IgD-negative memory B cell (primary cell): Measurements from ENCODE around the gene ARL2. TPM values are rescaled to one million over a fixed set of nuclear protein-coding genes. Genes with fewer than 3 reads are reported as not detected.

Experiments
- H3K27ac Mint-ChIP-seq, 3 donors: one replicate each; pipeline ENCODE4 v1.8.0; 2020 to 2022; ENCODE audit warnings: mild to moderate bottlenecking in 3 of 3, mixed read lengths in 3 of 3, moderate library complexity in 1 of 3
- H3K27me3 Mint-ChIP-seq: one replicate; pipeline ENCODE4 v1.8.0; 2021; ENCODE audit warnings: mixed read lengths
- H3K36me3 Mint-ChIP-seq: one replicate; pipeline ENCODE4 v1.8.0; 2020; ENCODE audit warnings: mild to moderate bottlenecking, mixed read lengths
- H3K4me1 Mint-ChIP-seq, 3 donors: one replicate each; pipeline ENCODE4 v1.8.0; 2020 to 2022; ENCODE audit warnings: mixed read lengths in 3 of 3, mild to moderate bottlenecking in 1 of 3
- H3K4me3 Mint-ChIP-seq, 4 donors: one replicate each; pipeline ENCODE4 v1.8.0; 2020 to 2022; ENCODE audit warnings: mild to moderate bottlenecking in 4 of 4, mixed read lengths in 4 of 4, moderate library complexity in 3 of 4
- H3K9me3 Mint-ChIP-seq, 3 donors: one replicate each; pipeline ENCODE4 v1.8.0; 2020 to 2021; ENCODE audit warnings: mixed read lengths in 3 of 3, mild to moderate bottlenecking in 1 of 3
- polyA plus RNA-seq: library from polyadenylated mRNA; unstranded; fragments of 300-500 nt; fragmentation: Illumina TruSeq; gene quantifications from one replicate; pipeline ENCODE4 v1.2.3, GENCODE V29; 2021

Gene ARL2
- polyA plus RNA-seq, 1 donor from 2014 or later, result 100 TPM

DNA sequence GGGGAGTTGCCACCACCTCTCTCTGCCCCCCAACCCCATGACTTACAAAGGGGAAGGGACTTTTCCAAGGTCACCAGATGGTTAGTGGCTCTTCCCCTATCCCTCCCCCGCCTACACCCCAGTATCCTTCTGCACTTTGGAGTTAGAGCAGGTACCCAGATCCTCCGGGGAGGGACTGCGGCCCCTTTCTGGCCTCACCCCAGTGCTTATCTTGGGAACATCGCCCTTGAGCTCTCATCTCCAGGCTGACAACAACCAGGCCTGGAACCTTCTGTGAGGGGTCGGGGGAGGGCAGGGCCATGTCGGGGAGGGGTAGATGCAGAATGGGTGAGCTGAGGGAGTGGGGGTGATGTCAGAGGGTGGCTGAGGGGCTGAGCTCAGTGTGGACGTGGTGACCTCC, 51.9 kb downstream of the ARL2 start:
- Mint-ChIP-seq H3K4me1 (peaks cover 0 to 9% (median 3%) of the 10 kb centered on the region in 3 donors), H3K4me3 (no peak overlapping the region)

DNA sequence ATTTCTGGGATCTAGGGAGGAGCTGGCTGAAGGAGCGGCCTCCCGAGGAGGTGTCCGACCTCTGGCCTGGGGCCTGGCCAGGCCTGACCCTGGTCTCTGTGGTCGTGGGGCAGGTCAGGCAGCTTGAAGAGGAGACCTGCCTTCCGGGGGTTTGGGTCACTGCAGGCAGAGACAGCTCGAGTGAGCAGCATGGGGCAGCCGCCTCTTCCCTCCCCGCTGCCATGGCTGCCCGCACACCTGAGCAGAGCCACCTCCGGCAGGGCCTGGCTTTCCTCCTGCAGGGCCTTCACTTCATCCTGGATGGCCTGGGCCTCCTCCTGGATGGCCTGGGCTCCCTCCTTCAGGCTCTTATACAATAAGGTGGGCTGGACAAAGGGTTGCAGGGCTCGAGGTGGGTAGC, 52.4 kb downstream of the ARL2 start:
- no peaks in the 10 kb centered on the region for H3K9me3 Mint-ChIP-seq
- H3K4me3 Mint-ChIP-seq, result no peak overlapping the region
- H3K4me1 Mint-ChIP-seq, result peaks cover 0 to 5% (median 3%) of the 10 kb centered on the region in 3 donors
- H3K36me3 Mint-ChIP-seq, result no peaks in the 10 kb centered on the region
- H3K27me3 Mint-ChIP-seq, result peaks cover 2% of the 10 kb centered on the region
- no peak overlapping the region for H3K27ac Mint-ChIP-seq

More for the DNA sequence above, 51.9 kb downstream of the ARL2 start:
- no peaks in the 10 kb centered on the region for H3K36me3 Mint-ChIP-seq
- no peaks in the 10 kb centered on the region for H3K9me3 Mint-ChIP-seq
- no peak overlapping the region for H3K27ac Mint-ChIP-seq
- peaks cover 2% of the 10 kb centered on the region for H3K27me3 Mint-ChIP-seq

DNA sequence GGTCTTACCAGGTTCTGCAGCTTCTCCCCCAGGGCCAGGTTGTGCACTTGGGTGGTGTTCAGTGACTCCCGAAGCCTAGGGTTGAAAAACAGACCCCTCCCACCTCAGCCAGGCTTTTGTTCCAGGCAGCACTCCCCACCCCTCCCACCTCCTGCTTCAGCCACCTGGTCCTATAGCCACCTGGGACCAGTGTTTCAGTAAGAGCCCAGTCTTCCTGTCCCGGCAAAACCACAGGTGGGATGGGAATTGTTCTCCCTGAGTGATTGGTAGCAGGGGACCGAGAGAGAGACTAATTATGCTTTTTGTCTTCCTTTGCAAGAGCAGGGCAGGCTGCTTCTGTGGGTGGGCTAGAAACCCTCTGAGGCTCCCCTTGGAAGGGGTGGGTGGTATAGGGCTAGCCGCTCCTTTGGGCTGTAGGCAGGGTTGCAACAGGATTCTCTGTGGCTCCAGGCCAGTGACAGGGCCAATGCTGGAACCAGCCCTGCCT, 52.9 kb downstream of the ARL2 start:
- Mint-ChIP-seq H3K4me1 (peaks cover 1 to 8% (median 3%) of the 10 kb centered on the region in 3 donors), H3K4me3 (no peak overlapping the region), H3K9me3 (no peaks in the 10 kb centered on the region), H3K36me3 (no peaks in the 10 kb centered on the region), H3K27ac (no peak overlapping the region), H3K27me3 (peaks cover 2% of the 10 kb centered on the region)

DNA sequence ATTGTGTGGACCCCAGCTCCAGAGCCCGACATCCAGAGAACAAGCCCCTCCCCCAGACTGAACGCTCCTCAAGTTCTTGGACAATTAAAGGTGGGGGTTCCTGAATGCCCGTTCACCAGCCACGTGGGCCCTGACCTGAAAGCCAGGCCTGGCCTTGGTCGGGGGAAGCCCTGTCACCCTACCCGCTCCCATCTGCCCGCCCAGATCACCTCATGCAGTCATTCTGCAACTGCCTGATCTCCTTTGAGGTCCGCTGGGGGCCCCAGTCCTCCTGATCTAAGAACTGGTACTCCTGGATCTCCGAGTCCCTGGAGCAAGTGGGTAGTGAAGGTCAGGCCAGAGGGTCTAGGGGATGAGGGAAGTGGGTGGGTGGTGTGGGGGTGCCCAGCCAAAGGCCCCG, 53.5 kb downstream of the ARL2 start:
- Mint-ChIP-seq H3K9me3 (no peaks in the 10 kb centered on the region), H3K4me3 (no peak overlapping the region), H3K27ac (no peak overlapping the region), H3K27me3 (no peaks in the 10 kb centered on the region), H3K4me1 (peaks cover 4 to 9% (median 5%) of the 10 kb centered on the region in 3 donors), H3K36me3 (no peaks in the 10 kb centered on the region)

DNA sequence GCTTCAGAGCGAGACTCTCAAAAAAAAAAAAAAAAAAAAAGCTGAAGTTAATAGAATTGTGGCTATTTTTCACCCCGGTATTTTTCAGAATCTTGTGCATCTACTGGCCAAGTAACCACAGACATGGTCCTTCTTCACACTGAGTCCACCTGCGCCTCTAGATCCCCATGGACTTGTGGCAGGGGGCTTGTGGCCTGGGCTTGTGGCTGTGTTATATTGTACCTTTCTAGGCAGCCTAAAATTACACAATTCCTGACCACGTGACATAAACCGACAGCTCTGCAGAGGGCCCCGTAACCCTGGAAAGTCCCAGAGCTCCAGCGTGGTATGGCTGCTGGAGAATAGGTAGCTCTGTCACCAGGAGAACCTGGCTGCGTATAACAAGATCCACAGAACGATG, 55.3 kb downstream of the ARL2 start:
- Mint-ChIP-seq H3K4me3 (no peak overlapping the region), H3K27me3 (no peaks in the 10 kb centered on the region), H3K36me3 (no peaks in the 10 kb centered on the region), H3K9me3 (no peaks in the 10 kb centered on the region), H3K4me1 (peaks cover 5 to 9% (median 6%) of the 10 kb centered on the region in 3 donors), H3K27ac (no peak overlapping the region)

Other genes with a start within 250 kb of the ARL2 start
- 170 TPM for gene SF1, start 235.6 kb upstream of the ARL2 start, polyA plus RNA-seq
- gene MAP4K2, start 210.9 kb upstream of the ARL2 start, polyA plus RNA-seq, result 68.1 TPM
- gene MEN1, start 203.6 kb upstream of the ARL2 start, polyA plus RNA-seq, result 36.4 TPM
- gene CDC42BPG, start 169.5 kb upstream of the ARL2 start, polyA plus RNA-seq, result 0.15 TPM
- 210 TPM for gene EHD1, start 135.5 kb upstream of the ARL2 start, polyA plus RNA-seq
- gene ATG2A, start 97.0 kb upstream of the ARL2 start, polyA plus RNA-seq, result 3.9 TPM
- 11.4 TPM for gene PPP2R5B, start 89.5 kb upstream of the ARL2 start, polyA plus RNA-seq
- not detected for gene GPHA2, start 78.3 kb upstream of the ARL2 start, polyA plus RNA-seq
- 0.39 TPM for gene MAJIN, start 42.1 kb upstream of the ARL2 start, polyA plus RNA-seq
- gene BATF2, start 17.2 kb upstream of the ARL2 start, polyA plus RNA-seq, result 0.29 TPM
- 24.4 TPM for gene SNX15, start 13.3 kb downstream of the ARL2 start, polyA plus RNA-seq
- gene SAC3D1, start 27.1 kb downstream of the ARL2 start, polyA plus RNA-seq, result 7.2 TPM
- 21.5 TPM for gene NAALADL1, start 44.4 kb downstream of the ARL2 start, polyA plus RNA-seq
- gene CDCA5, start 69.9 kb downstream of the ARL2 start, polyA plus RNA-seq, result 2.0 TPM
- gene ZFPL1, start 70.1 kb downstream of the ARL2 start, polyA plus RNA-seq, result 36.4 TPM
- gene VPS51, start 82.1 kb downstream of the ARL2 start, polyA plus RNA-seq, result 88.2 TPM
- 18.2 TPM for gene TM7SF2, start 97.7 kb downstream of the ARL2 start, polyA plus RNA-seq
- gene ZNHIT2, start 103.5 kb downstream of the ARL2 start, polyA plus RNA-seq, result 20.2 TPM
- 1,422 TPM for gene FAU, start 108.0 kb downstream of the ARL2 start, polyA plus RNA-seq
- 95.5 TPM for gene MRPL49, start 108.2 kb downstream of the ARL2 start, polyA plus RNA-seq
- 61.2 TPM for gene SYVN1, start 120.4 kb downstream of the ARL2 start, polyA plus RNA-seq
- not detected for gene SPDYC, start 156.1 kb downstream of the ARL2 start, polyA plus RNA-seq
- gene CAPN1, start 167.8 kb downstream of the ARL2 start, polyA plus RNA-seq, result 113 TPM
- gene POLA2, start 247.8 kb downstream of the ARL2 start, polyA plus RNA-seq, result 13.0 TPM